Middle frontal gyrus (tissue), 1 donor: ENCODE results near the gene TGM4.

Experiments
- DNase-seq: peaks from one replicate; pipeline ENCODE4 v3.0.0-alpha.2; 2015; ENCODE audit warnings: low spot score; ENCODE audit errors: extremely low spot score

TGM4 gene

DNA sequence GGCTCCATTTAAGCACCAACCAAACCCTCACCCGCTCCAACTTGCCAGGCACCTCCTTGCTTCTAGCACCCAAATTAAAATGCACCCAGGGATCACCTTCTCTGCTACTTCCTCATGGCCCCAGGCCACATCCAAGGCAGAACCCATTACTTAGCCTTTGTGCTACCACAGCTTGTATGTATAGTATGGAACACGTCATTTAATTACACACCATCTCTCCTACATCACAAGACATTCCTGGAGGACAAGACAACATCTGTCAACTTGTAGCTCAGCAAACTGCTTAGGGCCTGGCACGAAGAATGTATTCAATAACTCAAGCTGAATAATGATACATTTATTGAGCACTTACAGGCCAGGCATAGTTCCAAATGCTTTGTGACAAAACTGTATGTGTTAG lies 78.3 kb downstream of the TGM4 start:
- DNase-seq, result no peak

DNA sequence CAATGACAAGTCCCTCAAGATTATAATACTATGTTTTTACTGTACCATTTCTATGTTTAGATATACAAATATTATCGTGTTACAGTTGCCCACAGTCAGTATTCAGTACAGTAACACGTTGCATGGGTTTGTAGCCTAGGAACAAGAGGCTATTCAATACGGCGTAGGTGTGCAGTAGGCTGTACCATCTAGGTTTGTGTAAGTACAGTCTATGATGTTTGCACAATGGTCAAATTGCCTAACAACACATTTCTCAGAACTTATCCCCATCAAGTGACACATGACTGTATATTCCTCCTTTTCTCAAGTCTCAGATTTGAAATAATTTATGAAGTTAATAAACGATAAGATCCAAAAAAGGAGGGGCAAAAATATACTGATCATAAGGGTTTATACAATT lies 79.9 kb downstream of the TGM4 start:
- no peak for DNase-seq

DNA sequence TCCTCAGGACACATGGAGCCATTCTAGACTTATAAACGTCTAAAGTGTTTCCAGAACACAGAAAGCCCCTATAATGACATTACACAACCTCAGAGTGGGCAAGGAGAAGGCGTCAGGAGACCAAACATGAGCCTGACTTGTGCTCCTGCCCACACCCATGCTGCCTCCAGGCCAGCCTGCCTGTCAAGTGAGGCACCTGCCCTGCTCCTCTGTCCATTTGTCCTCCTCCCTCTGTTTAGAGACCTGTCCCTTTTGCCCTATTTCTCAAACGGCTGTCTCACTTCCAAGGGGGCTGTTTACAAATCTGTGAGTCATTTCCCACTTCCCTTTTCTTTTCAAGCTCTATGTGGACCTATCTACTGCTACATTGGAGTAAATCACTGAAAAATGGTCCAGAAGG lies 80.6 kb downstream of the TGM4 start:
- no peak for DNase-seq

DNA sequence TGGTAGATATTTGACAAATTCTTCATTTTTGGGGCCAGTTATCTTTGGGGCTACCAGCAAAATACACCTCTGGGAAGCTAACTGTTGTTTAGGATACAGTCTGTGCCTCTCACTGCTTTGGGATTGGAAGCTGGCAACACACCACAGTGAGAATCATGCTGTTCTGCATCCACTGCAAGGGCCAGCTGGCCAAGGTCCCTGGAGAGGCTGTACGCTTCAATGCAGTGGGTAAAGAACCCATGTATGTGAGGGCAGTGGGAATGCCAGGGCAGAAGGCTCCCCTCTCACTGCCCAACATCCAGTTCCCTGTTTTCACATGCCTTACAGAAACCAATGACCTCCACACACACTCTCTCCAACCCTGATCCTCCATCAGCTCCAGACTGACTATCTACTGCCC lies 81.5 kb downstream of the TGM4 start:
- DNase-seq, result no peak

DNA sequence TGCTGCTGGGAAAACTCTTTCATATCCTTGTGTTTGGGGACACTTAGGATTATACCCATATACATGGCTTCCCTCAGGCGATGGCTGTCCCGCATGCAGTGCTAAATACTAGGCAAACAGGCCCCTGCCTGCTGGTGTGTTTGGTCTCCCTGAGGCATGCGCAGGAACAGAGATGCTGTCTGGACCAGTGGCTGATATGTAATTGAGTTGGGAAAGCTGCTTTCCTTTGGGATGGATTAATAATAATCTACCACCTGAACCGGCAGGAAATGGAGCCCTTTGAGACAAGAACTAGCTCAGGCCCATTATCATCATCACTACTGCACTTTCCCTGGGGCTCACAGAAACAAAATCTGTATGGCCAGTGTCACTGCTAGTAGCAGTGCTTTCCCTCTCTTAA lies 83.6 kb downstream of the TGM4 start:
- no peak for DNase-seq

DNA sequence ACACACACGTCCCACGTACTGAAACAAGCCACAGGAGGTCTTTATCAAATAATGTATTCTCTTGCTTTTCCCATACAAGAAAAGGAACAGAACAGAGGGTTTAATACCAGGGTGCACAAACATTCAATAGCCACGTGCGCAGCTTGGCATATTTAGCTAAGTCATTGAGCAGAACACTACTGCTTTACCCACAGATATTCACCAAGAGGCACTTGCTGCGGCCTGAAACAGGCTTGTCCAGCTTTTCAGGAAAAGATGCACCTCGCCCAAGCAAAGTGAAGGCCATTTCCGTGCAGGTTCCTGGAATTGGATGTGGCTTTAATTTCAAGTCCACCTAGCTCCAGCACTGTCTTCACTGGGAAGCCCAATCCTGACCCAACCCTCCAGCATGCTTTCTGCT lies 84.0 kb downstream of the TGM4 start:
- DNase-seq, result no peak

DNA sequence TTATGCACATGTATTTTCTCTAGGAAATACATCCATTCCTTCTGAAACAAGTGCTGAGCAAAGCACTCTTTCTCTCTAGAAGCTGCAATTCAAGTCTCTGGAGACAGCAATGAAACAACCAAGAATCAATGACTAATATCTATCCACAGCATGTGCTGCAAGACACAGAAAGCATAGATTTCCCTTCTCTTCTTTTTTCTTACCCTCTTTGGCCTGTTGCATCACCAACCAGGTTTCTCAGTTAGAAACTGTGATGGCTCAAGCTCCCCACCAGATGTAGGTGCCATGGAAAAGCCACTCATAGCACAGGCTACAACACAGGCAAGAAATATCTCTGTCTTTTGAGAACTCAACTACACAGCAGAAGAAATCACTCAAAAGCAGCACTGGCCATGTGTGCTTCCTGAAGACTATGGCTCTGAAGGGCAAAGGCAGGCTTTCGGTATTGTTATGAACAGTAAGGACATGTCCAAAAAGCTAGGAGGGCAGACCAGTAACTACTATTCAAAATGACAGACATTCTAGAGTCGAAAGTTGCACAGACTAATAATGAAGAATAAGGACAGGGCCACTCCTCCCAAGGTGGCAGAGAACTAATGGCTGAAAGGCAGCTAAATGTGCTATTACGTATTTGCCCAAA lies 86.1 kb downstream of the TGM4 start:
- DNase-seq, result no peak

DNA sequence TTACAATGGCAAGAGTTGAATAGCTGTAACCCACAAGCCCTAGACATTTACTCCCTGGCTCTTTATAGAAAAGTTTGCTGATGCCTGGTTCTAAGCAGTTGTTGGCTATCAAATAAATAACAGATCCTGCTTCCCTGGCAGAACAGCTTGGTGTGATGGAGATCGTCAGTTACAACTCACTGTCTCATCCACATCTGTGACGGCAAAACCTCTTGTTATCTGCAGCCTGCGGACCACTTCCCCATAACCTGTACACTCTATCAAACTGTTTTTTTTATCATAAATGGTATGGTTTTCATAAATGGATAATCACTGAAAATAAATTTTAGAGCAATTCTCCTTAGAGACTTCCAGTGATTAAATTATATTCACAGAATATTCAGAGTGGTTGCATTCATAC lies 87.5 kb downstream of the TGM4 start:
- no peak for DNase-seq

DNA sequence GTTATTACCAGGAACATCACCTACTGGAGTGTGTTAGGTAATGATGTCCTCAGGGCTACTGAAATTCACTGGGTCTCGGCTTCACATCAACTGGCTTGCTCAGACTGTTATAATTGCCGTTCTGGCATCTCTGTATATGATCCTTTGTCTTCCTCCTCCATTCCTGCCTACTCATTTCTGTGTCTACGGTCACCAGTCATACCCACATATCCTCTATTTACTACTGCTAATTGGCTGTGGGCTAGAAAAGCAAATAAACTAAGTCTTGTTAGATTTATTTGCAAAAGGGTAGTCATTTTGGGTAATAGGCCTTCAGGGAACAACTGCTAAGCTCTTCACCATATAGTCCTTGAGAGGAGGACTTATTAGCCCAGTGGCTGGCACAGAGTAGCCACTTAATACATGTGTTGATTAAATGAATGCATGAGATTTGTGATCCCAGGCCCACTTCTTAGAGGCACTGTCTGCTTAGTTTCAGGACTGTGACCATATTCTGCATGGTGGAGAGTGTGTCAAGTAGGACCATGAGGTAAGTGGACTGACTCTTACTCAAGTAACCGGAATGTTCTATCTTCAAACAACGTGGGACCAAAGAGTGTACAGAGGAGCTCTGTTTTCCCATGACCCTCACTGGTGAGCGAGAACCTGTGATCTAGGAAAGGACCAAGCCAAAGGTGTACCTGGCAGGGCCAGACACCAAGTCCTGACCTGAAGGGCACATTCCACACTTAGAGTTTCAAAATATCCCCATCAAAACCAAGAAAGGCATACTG lies 88.4 kb downstream of the TGM4 start:
- no peak for DNase-seq

DNA sequence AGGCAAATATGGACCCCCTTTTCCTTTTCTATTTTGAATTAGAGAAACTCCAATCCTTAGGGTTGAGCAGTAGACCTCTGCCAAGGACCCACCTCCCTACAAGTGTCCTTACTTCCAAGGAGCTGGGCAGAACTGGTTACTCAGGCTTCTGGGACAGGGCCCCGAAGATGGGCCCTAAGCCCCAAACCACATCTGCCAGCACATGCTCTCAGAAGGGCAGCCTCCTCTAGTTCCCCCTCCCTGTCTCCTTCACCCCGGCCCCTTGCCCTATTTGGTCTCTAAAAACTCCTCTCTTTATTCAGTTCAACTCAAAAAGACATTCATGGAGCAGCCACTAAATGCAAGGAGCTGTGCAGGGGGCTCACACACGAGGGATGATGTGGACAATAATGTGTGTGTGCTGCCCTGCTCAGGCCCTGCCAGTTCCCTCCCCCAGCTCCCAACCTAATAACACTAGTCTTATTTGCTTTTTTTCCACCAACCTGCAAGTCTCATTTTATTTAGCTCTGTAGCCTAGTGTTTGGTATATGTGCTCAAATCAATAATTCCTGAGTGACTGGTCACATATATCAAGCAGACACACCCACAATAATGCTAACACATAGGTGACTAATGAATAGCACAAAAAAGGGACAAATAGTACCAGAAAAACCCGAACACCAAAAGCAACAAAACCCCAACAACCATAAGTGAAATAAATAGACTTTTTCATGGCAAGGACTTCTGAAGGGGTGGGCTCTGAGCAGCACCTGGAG lies 89.3 kb downstream of the TGM4 start:
- no peak for DNase-seq
